Loucy (cell line): ENCODE data around the gene NALCN.

Experiments
- H2AFZ ChIP-seq: fragments of 200-600 bp; sonication (generic); 2 replicates; pipeline ENCODE4 v1.6.0; 2016; ENCODE audit warnings: antibody characterized with exemption, mild to moderate bottlenecking, low read length, moderate library complexity
- H3F3A ChIP-seq: fragments of 200-600 bp; 2 replicates; pipeline ENCODE4 v1.6.0; 2016; ENCODE audit warnings: antibody characterized with exemption, low read depth, mild to moderate bottlenecking
- H3K27me3 ChIP-seq: fragments of 200-600 bp; sonication (generic); 2 replicates; pipeline ENCODE4 v1.6.1; 2014; ENCODE audit warnings: low read length, mild to moderate bottlenecking; ENCODE audit not compliant: insufficient read depth, poor library complexity, severe bottlenecking
- H3K36me3 ChIP-seq: fragments of 200-600 bp; sonication (generic); 2 replicates; pipeline ENCODE4 v1.6.1; 2016; ENCODE audit warnings: low read length; ENCODE audit not compliant: insufficient read depth
- H3K4me1 ChIP-seq: fragments of 200-600 bp; sonication (generic); 2 replicates; pipeline ENCODE4 v1.5.1; 2014; ENCODE audit warnings: low read length, mild to moderate bottlenecking; ENCODE audit not compliant: insufficient read depth, poor library complexity, severe bottlenecking
- H3K4me2 ChIP-seq: fragments of 200-600 bp; sonication (generic); 2 replicates; pipeline ENCODE4 v1.6.0; 2014; ENCODE audit warnings: antibody characterized with exemption, low read length, low read depth, mild to moderate bottlenecking; ENCODE audit not compliant: poor library complexity, severe bottlenecking
- H3K4me3 ChIP-seq: fragments of 200-600 bp; sonication (generic); 2 replicates; pipeline ENCODE4 v1.5.1; 2014; ENCODE audit warnings: low read length, mild to moderate bottlenecking, mixed read lengths; ENCODE audit not compliant: poor library complexity, severe bottlenecking
- H3K79me2 ChIP-seq: fragments of 200-600 bp; sonication (generic); 2 replicates; pipeline ENCODE4 v1.6.1; 2014; ENCODE audit warnings: low read length; ENCODE audit not compliant: insufficient read depth
- H3K9ac ChIP-seq: fragments of 200-600 bp; sonication (generic); 2 replicates; pipeline ENCODE4 v1.6.0; 2014; ENCODE audit warnings: mild to moderate bottlenecking, low read depth, low read length, moderate library complexity; ENCODE audit not compliant: poor library complexity, severe bottlenecking
- H3K9me2 ChIP-seq: fragments of 200-600 bp; sonication (generic); replicated peaks from 2 replicates; pipeline ENCODE4 v1.6.1; 2016; ENCODE audit warnings: low read depth, low read length, mixed read lengths
- H3K9me3 ChIP-seq: fragments of 200-600 bp; sonication (generic); 2 replicates; pipeline ENCODE4 v1.6.1; 2014; ENCODE audit warnings: mild to moderate bottlenecking, antibody characterized with exemption, low read length, low read depth; ENCODE audit not compliant: insufficient read depth
- H4K20me1 ChIP-seq: fragments of 200-600 bp; sonication (generic); 2 replicates; pipeline ENCODE4 v1.6.0; 2014; ENCODE audit warnings: antibody characterized with exemption, low read length, mild to moderate bottlenecking; ENCODE audit not compliant: insufficient read depth, poor library complexity, severe bottlenecking
- CTCF ChIP-seq: fragments of 200-600 bp; sonication (generic); conservative IDR thresholded peaks from 2 replicates; pipeline ENCODE4 v1.5.1; 2014; ENCODE audit warnings: mild to moderate bottlenecking, antibody characterized with exemption, low read length
- EZH2phosphoT487 ChIP-seq: fragments of 200-600 bp; IDR thresholded peaks from 2 replicates; pipeline ENCODE4 v1.6.1; 2018; ENCODE audit warnings: antibody characterized with exemption, mild to moderate bottlenecking, moderate library complexity, borderline replicate concordance

Gene NALCN

GRCh38 chr13:101346161-101346560, 70.1 kb downstream of the NALCN start:
- no peak for TF ChIP-seq CTCF
- TF ChIP-seq EZH2phosphoT487 = no peak

GRCh38 chr13:101343128-101343787, 73.0 kb downstream of the NALCN start:
- TF ChIP-seq CTCF (no peak), EZH2phosphoT487 (no peak)
- Histone ChIP-seq H3K9ac (no peak overlapping the region), H2AFZ (no peak overlapping the region), H3K9me3 (no peaks in the 10 kb centered on the region), H3K79me2 (no peaks in the 10 kb centered on the region), H3F3A (no peaks in the 10 kb centered on the region), H4K20me1 (no peaks in the 10 kb centered on the region), H3K36me3 (no peaks in the 10 kb centered on the region), H3K4me2 (no peak overlapping the region), H3K4me1 (no peaks in the 10 kb centered on the region), H3K9me2 (no peaks in the 10 kb centered on the region), H3K27me3 (no peaks in the 10 kb centered on the region), H3K4me3 (no peak overlapping the region)

More at GRCh38 chr13:101346161-101346560, 70.1 kb downstream of the NALCN start:
- Histone ChIP-seq H4K20me1 (no peaks in the 10 kb centered on the region), H3K27me3 (no peaks in the 10 kb centered on the region), H3K4me1 (no peaks in the 10 kb centered on the region), H3K36me3 (no peaks in the 10 kb centered on the region), H3K4me3 (no peak overlapping the region), H3F3A (no peaks in the 10 kb centered on the region), H3K9me3 (no peaks in the 10 kb centered on the region), H3K9me2 (no peaks in the 10 kb centered on the region), H2AFZ (no peak overlapping the region), H3K4me2 (no peak overlapping the region), H3K79me2 (no peaks in the 10 kb centered on the region), H3K9ac (no peak overlapping the region)

- no peaks in the 10 kb centered on the region for H3K4me1 ChIP-seq
- no peak overlapping the region for H2AFZ ChIP-seq
- no peak overlapping the region for H3K4me3 ChIP-seq
- TF ChIP-seq EZH2phosphoT487 (no peak), CTCF (no peak)
- no peak overlapping the region for H3K9ac ChIP-seq
- H4K20me1 ChIP-seq = no peaks in the 10 kb centered on the region
- no peaks in the 10 kb centered on the region for H3K79me2 ChIP-seq
- H3K27me3 ChIP-seq = no peaks in the 10 kb centered on the region
- no peaks in the 10 kb centered on the region for H3F3A ChIP-seq
- H3K9me3 ChIP-seq = no peaks in the 10 kb centered on the region
- H3K4me2 ChIP-seq = no peak overlapping the region
- no peaks in the 10 kb centered on the region for H3K36me3 ChIP-seq
- no peaks in the 10 kb centered on the region for H3K9me2 ChIP-seq
Observed at GRCh38 chr13:101341464-101341863, 74.8 kb downstream of the NALCN start.
